MM.1S (cell line): ENCODE results near the gene PI4K2A.

Source experiments
- CTCF ChIP-seq: fragments of 300-600 bp; sonication (generic); IDR thresholded peaks from 2 replicates; pipeline ENCODE4 v1.5.1; 2016; ENCODE audit warnings: antibody characterized with exemption, low read length, mixed read lengths
- EZH2 ChIP-seq: fragments of 300-600 bp; sonication (generic); optimal IDR thresholded peaks from 2 replicates; pipeline ENCODE3; 2017; ENCODE audit warnings: low read depth, mild to moderate bottlenecking, antibody characterized with exemption, low read length, mixed read lengths
- EZH2phosphoT487 ChIP-seq: fragments of 300-600 bp; sonication (generic); IDR thresholded peaks from 2 replicates; pipeline ENCODE4 v1.6.1; 2018; ENCODE audit warnings: antibody characterized with exemption, low read length

GRCh38 chr10:97618285-97618684 lies 22.2 kb upstream of the PI4K2A start:
- TF ChIP-seq CTCF (no peak), EZH2phosphoT487 (no peak), EZH2 (no peak)
